Mucosa of stomach (tissue), 1 donor: ENCODE measurements around the gene HOXB6.

Source experiments
- H3K27me3 ChIP-seq: one replicate; pipeline ENCODE4 v1.7.0; 2013; ENCODE audit warnings: mild to moderate bottlenecking, low read length; ENCODE audit not compliant: control insufficient read depth, insufficient read depth
- H3K36me3 ChIP-seq: one replicate; pipeline ENCODE4 v1.7.0; 2013; ENCODE audit warnings: low read length; ENCODE audit not compliant: control insufficient read depth, insufficient read depth
- H3K4me1 ChIP-seq: one replicate; pipeline ENCODE4 v1.7.0; 2013; ENCODE audit warnings: mild to moderate bottlenecking, low read length; ENCODE audit not compliant: control insufficient read depth, insufficient read depth
- H3K4me3 ChIP-seq: one replicate; pipeline ENCODE4 v1.7.0; 2013; ENCODE audit warnings: low read length
- H3K9ac ChIP-seq: one replicate; pipeline ENCODE4 v1.7.0; 2013; ENCODE audit warnings: mild to moderate bottlenecking, low read length, moderate library complexity
- H3K9me3 ChIP-seq: one replicate; pipeline ENCODE4 v1.7.0; 2013; ENCODE audit warnings: mild to moderate bottlenecking, low read length, moderate library complexity; ENCODE audit not compliant: control insufficient read depth
- donor health status: Pancreatic carcinoma.

Gene HOXB6

GRCh38 chr17:48642059-48642842, 37.5 kb upstream of the HOXB6 start:
- Histone ChIP-seq H3K27me3 (peaks cover 100% of the 10 kb centered on the region), H3K4me3 (no peak overlapping the region)

DNA sequence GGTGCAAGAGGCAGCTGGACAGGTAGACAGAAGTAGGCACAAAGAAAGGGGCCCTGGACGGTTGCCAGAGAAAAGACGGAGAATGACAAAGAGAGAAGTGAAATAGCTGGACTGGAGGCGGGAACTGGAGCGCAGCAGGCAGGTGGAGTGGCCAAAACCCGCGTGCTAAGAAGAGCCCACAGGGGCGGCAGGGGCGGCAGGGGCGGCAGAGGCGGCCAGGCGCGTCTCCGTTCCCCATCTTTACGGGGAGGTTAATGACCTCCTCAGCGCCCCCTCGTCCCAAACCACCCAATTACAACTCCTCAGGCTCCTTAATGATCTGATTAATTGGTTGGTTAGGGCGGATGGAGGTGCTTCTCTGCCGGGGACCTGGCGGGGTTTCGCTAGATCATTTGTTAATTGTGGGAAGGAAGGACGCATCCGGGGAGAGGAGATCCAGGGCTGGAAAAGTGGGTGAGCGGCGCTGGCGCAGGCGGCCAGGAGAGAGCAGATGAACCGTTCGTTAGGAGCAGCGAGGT, 36.8 kb upstream of the HOXB6 start:
- no peaks in the 10 kb centered on the region for H3K36me3 ChIP-seq
- no peak overlapping the region for H3K4me3 ChIP-seq
- H3K9me3 ChIP-seq: no peaks in the 10 kb centered on the region
- peaks cover 100% of the 10 kb centered on the region for H3K27me3 ChIP-seq
- no peak overlapping the region for H3K9ac ChIP-seq
- H3K4me1 ChIP-seq: peaks cover 3% of the 10 kb centered on the region

More at GRCh38 chr17:48642059-48642842, 37.5 kb upstream of the HOXB6 start:
- H3K9ac ChIP-seq: no peak overlapping the region
- no peaks in the 10 kb centered on the region for H3K9me3 ChIP-seq
- peaks cover 2% of the 10 kb centered on the region for H3K4me1 ChIP-seq
- H3K36me3 ChIP-seq: no peaks in the 10 kb centered on the region

DNA sequence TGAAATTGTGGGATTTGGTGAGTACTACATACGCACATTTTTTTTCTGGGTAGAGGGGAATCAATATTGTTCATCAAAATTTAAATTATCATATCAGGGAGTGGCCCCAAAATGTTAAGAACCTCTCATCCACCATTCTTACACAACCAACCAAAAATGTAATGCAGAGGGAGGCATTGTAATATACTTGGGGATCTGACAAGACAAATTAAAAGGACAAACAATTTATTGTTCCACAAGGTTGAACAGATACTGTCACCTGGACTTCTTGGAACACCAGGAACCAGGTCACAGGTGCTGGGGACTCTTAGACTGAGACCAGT, 36.0 kb upstream of the HOXB6 start:
- Histone ChIP-seq H3K9ac (no peak overlapping the region), H3K9me3 (no peaks in the 10 kb centered on the region), H3K4me1 (peaks cover 5% of the 10 kb centered on the region), H3K36me3 (no peaks in the 10 kb centered on the region), H3K27me3 (peaks cover 100% of the 10 kb centered on the region), H3K4me3 (no peak overlapping the region)

- H3K4me1 ChIP-seq: peaks cover 5% of the 10 kb centered on the region
- H3K9ac ChIP-seq: no peak overlapping the region
- H3K36me3 ChIP-seq: no peaks in the 10 kb centered on the region
- H3K27me3 ChIP-seq: peaks cover 100% of the 10 kb centered on the region
- H3K4me3 ChIP-seq: no peak overlapping the region
- no peaks in the 10 kb centered on the region for H3K9me3 ChIP-seq
These were observed 35.4 kb upstream of the HOXB6 start for GRCh38 chr17:48639982-48640857.

DNA sequence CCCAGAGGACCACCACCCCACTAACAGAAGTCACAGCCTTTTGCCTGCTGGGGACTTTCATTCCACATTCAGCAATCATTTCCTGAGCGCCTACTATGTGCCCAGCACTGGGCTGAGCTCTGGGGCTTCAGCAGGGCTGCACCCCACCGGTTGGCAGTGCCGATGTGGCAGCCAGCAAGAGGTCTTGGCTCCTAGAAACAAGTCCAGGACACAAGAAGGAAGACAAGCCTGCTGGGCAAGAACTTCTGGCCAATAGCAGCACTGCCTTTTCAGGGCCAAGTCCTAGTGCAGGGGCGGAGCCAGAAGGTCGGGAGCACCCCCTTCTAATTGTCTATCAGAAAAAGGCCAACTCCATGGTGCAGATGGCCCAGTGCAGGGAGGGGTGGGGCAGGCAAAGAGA, 34.4 kb upstream of the HOXB6 start:
- H3K27me3 ChIP-seq: peaks cover 100% of the 10 kb centered on the region

GRCh38 chr17:48637323-48638260, 32.8 kb upstream of the HOXB6 start:
- Histone ChIP-seq H3K36me3 (no peaks in the 10 kb centered on the region), H3K4me3 (no peak overlapping the region), H3K9me3 (no peaks in the 10 kb centered on the region), H3K4me1 (peaks cover 5% of the 10 kb centered on the region), H3K9ac (no peak overlapping the region), H3K27me3 (peaks cover 100% of the 10 kb centered on the region)

More for the DNA sequence above, 34.4 kb upstream of the HOXB6 start:
- no peak overlapping the region for H3K4me3 ChIP-seq
- H3K36me3 ChIP-seq: no peaks in the 10 kb centered on the region
- no peaks in the 10 kb centered on the region for H3K9me3 ChIP-seq
- peaks cover 5% of the 10 kb centered on the region for H3K4me1 ChIP-seq
- no peak overlapping the region for H3K9ac ChIP-seq

DNA sequence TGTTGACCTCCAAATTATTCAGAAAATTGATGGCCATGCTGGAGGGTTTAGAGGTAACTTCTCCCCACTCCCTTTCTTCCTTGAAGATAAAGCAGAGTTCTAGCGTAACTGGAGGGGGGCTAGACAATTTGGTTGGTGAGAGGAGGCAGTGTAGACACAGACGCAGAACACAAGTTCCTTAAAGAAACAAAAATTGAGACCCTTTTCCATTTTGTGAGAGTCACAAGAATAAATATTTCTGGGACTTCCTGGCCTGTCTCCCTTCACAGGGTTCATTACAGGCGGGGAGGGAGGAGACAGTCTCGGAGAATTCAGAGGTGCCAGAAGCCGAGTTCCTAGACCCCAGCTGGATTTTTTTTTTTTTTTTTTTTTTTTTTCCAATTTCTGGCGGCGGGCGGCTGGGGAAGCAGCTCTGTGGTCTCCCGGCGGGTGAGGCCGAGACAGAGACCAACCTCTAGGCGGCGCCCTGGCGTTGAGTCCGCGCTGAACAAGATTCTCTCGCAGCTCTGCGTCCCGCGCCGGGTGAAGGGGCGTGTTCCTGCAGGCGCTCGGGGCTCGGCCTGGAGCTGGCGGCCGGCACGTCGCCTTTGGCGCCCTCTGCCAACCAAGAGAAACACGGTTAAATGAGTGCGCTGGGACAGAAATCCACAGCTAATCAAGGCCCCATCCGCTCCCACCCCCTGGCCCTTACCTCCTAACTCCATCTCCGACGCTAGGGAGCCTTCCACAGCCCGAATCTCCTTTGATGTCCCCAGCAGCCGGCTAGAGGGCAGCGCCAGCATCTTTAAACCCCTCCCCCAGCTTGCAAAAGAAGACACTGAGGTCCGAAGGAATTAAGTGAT, 31.6 kb upstream of the HOXB6 start:
- H3K36me3 ChIP-seq: no peaks in the 10 kb centered on the region
- H3K27me3 ChIP-seq: peaks cover 100% of the 10 kb centered on the region
- H3K9me3 ChIP-seq: no peaks in the 10 kb centered on the region
- no peak overlapping the region for H3K9ac ChIP-seq
- H3K4me1 ChIP-seq: peaks cover 5% of the 10 kb centered on the region
- H3K4me3 ChIP-seq: no peak overlapping the region

DNA sequence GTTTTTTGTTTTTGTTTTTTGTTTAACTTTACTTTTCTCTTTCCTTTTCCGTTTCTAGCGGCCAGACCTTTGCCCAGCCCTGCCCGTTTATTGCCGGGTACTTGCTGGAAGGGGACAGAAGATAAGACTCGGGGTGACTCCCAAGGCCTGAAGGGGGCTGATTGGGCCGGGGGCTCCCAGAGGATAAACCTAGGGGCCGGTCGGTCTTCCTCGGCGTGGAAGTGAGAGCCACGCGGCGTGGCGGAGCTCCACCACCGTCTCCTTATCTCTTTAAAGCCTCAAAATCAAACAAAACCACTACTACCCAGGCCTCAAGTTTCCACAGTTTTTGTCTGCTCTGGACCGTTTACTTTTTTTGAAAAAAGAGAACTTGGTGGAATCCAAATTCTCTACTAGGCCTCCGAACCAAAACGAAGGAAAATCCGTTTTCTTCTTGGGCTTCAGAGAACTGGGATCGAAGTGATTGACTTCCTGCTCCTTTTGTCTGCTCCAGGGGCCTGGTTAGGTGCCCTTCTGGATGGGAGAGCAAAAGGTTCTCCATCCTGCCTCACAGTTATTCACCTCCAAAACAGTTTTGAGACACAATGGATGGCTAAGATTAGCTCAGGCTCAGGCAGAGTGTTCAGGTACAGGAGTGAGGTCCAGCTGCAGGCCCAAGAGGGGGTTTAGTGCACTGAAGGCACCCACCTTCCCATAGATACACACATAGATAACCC, 29.9 kb upstream of the HOXB6 start:
- H3K9me3 ChIP-seq: no peaks in the 10 kb centered on the region
- H3K9ac ChIP-seq: no peak overlapping the region
- H3K4me3 ChIP-seq: no peak overlapping the region
- H3K27me3 ChIP-seq: peaks cover 100% of the 10 kb centered on the region
- peaks cover 5% of the 10 kb centered on the region for H3K4me1 ChIP-seq
- no peaks in the 10 kb centered on the region for H3K36me3 ChIP-seq

DNA sequence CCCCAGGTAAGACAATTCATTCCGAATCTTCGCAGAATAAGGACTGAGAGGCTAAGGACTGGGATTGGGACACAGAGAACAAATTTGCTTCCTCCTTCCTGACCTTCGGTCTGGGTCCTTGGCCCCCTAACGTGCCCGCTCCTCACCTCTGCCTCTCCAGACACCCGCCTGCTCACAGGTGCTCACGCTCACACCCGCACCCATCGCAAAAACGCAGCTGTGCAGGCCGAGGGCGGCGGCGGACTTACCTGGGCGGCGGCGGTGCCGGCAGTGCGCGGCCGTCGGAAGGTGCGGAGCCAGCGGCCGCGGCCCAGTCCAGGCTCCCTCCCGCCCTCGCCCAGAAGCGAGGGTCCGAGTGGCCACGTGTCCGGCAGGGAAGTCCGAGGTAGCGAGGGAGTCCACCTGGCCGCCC, 28.5 kb upstream of the HOXB6 start:
- no peak overlapping the region for H3K4me3 ChIP-seq
- peaks cover 100% of the 10 kb centered on the region for H3K27me3 ChIP-seq

GRCh38 chr17:48632579-48633265, 27.9 kb upstream of the HOXB6 start:
- Histone ChIP-seq H3K27me3 (peaks cover 100% of the 10 kb centered on the region), H3K9me3 (no peaks in the 10 kb centered on the region), H3K4me1 (peaks cover 5% of the 10 kb centered on the region), H3K4me3 (no peak overlapping the region), H3K9ac (no peak overlapping the region), H3K36me3 (no peaks in the 10 kb centered on the region)

More for the DNA sequence above, 28.5 kb upstream of the HOXB6 start:
- H3K9me3 ChIP-seq: no peaks in the 10 kb centered on the region
- no peak overlapping the region for H3K9ac ChIP-seq
- H3K4me1 ChIP-seq: peaks cover 5% of the 10 kb centered on the region
- no peaks in the 10 kb centered on the region for H3K36me3 ChIP-seq
